EH (cell line): ENCODE results near the gene RPS3.

Source experiments
- DNase-seq: peaks from one replicate; pipeline ENCODE4 v3.0.0-alpha.2; 2015; ENCODE audit warnings: low read depth

The RPS3 gene

GRCh38 chr11:75434886-75435570 lies 35.7 kb downstream of the RPS3 start:
- DNase-seq: no peak

- no peak for DNase-seq
Measured at GRCh38 chr11:75435571-75435925, 36.2 kb downstream of the RPS3 start.

DNA sequence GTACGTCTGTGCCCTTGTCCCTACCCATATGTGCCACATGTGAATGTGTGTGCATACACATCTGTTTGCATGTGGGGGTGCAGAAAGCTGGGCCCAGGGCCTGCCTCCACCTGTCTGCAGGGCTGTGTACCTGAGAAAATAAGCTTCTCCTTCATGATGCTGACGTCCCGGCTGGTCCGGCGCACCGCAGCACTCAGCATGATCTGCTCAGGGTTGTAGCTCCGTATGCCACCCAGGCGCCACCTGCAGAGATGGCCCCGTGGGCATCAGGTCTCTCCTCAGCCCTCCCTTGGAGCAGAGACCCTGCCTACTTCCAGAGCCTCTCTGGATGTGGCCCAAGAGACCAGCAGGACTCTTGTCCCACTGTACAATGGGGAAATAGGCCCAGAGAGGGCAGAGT lies 37.5 kb downstream of the RPS3 start:
- DNase-seq: no peak

DNA sequence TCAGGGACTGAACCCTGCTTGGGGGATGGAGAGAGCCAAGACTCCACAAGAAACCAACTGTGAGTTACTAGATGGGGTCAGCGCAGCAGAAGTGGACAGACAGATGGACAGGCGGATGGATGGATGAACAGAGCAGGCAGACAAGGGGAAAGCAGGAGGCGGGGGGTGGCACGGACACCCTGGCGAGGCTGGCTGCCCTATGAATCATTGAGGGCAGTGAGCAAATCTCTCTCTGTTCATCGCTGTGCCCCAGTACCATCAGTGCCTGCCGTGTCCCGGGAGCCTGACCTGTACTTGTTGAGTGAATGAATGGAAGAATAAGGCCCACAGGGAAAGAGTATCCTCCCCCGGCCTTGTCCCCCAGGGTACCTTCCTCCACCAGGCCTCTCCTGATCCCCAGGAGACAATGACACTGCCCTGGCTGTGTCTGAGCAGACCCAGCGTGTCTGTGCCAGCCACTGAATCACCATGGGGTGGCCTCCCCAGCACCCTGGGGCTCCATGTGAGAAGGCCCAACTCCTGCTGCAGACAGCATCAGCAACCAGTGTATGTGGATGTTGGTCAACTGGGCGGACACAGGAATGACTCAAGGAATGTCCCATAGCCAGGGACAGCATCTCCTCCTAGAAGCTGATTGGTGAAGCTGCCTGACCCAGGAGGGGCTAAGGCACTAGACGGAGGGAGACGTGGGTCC lies 38.8 kb downstream of the RPS3 start:
- DNase-seq: peak; percentile 57

DNA sequence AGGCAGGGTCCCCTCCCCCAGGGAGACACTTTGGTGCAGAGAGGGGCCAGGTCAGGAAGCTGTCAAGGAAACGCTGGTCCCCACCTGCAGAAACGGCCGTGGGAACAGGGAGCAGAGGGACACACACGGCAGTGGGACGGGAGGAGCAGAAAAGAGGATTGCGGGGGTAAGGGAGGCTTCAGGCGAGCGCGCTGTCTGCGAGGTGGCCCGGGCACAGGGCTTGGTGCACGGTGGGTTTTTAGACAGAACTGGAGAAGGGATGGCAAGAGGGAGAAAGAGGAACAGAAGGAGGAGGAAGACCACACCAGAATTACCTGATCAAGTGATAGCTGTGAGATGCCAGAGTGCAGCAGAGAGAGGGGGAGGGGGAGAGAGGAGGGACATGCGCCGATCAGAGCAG lies 39.7 kb downstream of the RPS3 start:
- no peak for DNase-seq

- DNase-seq: no peak
Measured at GRCh38 chr11:75439495-75440120, 40.3 kb downstream of the RPS3 start.

GRCh38 chr11:75440960-75441803 lies 41.9 kb downstream of the RPS3 start:
- DNase-seq: no peak

DNA sequence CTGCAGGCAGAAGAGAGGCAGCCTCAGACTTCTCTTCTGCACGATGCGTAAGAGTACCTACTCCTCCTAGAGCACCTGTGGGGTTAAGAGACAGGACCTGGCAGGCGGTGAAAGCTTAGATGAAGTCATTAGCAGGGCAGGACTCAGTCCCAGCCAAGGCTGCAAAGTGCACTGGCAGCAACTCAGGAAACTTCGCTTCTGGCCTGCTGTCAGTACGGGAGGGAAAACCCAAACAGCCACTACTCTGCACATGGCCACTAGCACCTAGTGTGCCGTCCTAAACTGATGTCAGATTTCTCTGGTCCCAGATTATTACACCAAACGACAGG lies 42.5 kb downstream of the RPS3 start:
- DNase-seq: no peak

- no peak for DNase-seq
Measured at GRCh38 chr11:75442161-75442885, 43.0 kb downstream of the RPS3 start.

DNA sequence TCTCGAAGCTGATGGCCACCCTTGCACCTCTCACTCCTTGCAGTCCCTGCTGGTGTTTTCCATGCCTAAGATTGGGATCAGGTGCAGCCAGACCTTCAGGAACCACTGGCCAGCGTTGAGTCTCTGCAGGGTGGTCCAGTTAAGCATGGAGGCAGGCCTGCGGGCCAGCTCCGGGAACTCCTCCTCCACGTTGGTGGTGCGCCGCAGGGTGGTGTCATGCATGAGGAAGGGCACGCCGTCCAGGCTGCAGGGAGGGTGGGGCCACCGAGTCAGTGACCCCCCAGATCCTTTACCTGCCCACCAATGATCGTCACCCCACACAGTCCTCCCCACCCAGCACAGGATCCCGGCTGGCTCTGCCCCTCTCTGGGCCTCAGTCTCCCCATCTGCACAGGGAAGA lies 43.7 kb downstream of the RPS3 start:
- no peak for DNase-seq

GRCh38 chr11:75445315-75445953 lies 46.1 kb downstream of the RPS3 start:
- peak; percentile 67 for DNase-seq

DNA sequence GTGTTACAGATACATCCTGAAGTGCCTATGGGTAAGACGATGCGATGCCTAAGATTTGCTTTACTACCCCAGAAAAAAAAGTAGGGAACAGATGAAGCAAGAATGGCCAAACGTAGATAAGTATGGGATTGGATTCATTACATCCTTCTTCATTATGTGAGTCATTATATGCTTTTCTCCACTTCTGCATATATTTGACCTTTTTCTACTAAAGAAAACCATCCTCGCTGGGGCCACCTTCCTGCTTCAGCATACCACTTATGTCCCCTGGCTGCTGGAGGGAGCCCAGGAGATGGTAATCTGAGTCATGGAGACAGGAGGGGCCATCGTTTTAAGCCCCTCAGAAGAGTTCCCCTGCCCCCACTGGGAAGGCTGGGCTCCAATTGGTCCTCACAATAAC lies 48.1 kb downstream of the RPS3 start:
- no peak for DNase-seq

DNA sequence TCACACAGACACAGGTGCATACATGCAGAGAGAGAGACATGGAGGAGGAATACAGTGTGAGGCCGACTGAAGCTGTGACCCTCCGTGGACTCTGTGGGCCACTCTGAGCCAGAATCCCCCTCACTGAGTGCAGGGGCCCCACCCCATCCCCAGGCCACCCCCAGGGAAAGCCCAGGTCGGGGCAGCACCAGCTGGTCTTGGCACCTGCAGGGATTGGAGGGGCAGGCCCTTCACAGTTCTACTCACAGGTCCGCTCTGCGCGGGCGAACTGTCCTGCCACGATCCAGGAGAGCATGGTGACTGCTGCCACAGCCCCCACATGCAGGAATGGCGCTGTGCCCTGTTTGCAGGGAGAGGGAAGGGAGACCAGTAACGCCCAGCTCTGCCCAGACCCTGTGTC lies 50.0 kb downstream of the RPS3 start:
- DNase-seq: no peak

GRCh38 chr11:75449776-75450175 lies 50.5 kb downstream of the RPS3 start:
- no peak for DNase-seq

DNA sequence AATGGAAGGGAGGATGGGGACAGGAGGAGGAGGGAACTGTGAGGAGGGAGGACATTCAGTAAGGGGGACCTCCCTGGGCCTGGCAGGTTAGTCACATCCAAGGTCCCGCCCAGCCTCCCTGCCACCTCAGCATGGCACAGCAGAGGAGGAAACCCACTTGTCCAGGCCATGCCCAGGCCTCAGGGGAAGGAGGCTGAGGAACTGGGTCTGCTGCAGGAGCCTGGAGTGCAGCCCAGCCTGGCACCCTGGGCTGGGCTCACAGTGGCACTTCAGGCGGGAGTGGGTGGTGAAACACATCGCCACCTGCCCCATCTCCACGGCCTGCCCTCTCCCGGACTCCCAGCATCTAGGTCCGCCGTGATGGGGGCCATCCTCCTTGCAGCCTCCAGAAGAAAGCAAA lies 50.9 kb downstream of the RPS3 start:
- DNase-seq: no peak

GRCh38 chr11:75450826-75451821 lies 51.8 kb downstream of the RPS3 start:
- DNase-seq: no peak

DNA sequence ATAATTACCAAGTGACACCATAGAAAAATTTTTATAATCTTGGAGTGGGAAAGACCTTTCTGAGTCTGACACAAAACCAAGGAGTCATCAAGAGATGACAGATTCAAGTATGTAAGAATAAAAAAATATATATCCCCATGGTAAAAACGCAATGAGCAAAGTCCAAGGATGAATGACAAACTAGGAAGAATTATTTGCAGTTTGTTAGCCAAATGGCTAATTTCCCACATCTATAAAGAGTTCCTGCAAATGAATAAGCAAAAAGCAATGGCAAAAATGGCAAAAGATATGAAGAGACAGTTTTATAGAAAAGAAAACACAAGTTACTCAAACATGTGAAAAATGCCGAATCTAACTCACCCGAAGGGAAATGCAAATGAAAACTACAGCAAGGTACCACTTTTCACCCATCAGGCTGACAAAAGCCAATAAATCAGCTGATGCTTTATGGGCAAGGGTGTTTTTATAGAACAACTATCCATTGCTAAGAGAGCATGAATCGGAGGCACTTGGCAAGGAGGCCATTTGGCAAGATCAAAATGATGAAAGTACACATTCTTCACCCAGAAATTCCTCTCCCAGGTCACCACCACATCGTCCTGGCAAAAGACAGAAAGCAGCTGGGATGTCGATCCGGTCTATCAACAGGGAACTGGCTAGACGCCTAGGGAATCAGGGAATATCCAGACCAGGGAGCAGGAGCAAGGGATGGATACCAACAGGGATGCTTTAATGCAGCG lies 54.8 kb downstream of the RPS3 start:
- DNase-seq: peak; percentile 94

DNA sequence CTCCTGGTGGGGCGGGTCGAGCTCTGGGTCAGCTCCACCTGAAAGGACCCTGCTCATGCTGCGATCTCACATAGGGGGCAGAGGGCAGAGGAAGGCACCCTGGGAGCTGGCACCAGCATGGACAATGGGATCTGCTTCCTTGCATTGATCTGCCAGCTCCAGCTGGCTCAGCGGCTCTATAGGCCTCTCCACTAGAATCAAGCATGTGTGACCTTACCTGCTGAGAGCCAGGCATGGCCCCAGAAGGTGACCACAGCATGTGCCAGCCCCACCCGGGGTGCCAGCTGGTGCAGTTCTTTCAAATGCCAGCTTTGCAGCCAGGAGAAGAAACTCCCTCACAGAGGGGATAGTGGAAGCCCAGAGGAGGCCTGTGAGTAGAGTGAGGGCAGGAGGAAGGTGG lies 55.7 kb downstream of the RPS3 start:
- no peak for DNase-seq
